ENCODE data around the gene CAPN15.

Gene CAPN15

DNA sequence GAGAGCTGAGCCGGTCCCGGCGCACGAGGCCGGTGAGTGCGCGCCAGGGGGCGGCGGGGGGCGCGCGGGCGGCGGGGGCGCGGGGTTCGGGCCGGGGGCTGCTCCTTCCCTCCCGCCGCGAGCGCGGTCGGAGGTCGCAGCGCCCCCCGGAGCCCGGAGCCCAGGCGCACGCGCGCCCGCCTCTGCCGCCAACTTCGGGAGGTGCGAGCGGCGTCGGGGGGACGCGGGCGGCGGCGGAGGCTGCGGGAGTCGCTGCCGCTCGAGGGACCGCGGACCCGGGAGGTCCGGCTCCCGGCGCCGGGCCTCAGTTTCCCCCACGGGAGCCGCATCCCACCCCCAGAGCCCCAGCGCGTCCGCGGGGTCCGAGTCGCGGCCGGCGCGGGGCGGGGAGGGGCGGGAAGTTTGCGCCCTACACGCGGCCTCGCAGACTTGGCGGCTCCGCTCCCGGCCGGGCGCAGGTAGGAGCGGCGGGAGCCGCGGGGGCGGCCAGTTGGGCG is 32.7 kb downstream of the CAPN15 start, which contains the start of gene PRR35:
TSS of gene PRR35 (plus strand) at position 191 of the 497 bp plus-strand sequence. CDS start 2,901 bp downstream, outside the sequence.
- no peak for DNase-seq (ENCODE audit: low read depth in 2 of 2, low spot score in 1 of 2)

- no peak for DNase-seq (ENCODE audit: low read depth in 2 of 2, low spot score in 1 of 2)
Measured at GRCh38 chr16:560701-561412, 33.3 kb downstream of the CAPN15 start.

GRCh38 chr16:561413-561794 is 33.9 kb downstream of the CAPN15 start:
- no peak for DNase-seq (ENCODE audit: low read depth in 2 of 2, low spot score in 1 of 2)

DNA sequence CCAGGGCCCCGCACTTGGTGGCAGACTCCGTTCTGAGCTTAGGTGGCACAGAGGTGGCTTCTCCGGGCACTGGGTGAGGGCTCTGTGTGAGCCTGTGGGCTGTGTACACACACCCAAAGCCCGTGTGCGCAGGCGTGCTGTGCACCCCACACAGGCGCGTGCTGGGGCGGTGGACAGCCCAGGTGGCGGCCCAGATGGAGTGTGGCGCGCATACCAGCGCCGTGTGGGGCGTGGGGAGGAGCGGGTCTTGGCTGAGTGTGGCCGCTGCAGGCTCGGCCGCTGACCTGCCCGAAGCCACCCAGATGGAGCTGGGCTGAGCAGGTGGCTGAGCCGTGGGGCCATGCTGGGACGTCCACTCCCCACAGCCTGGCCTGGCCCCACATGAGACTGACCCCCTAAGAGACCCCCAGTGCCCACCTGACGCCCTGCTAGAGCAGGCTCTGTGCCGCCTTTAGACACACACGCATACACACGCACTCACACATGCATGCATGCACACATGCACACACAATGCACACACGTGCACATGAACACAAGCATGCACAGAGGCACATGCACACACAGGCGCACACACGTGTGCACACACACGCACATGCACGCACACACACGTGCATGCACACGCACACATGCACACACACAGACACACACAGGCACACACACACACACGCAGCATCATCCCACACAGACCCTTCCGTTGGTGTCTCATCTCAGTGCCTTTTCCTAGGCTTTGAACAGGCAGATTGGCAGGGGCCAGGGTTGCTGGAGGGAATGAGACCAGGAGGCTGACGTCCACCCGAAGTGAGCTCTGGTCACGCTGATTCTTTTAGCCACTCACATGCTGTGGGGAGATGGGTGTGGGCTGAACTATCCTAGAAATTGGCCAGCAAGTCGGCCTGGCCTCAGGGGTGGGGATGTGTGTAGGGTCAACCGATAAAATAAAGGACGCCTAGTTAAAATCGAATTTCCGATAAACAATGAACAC is 34.7 kb downstream of the CAPN15 start:
- no peak for DNase-seq (ENCODE audit: low read depth in 2 of 2, low spot score in 1 of 2)

GRCh38 chr16:563072-563644 is 35.6 kb downstream of the CAPN15 start:
- no peak for DNase-seq (ENCODE audit: low read depth in 2 of 2, low spot score in 1 of 2)

- no peak for DNase-seq (ENCODE audit: low read depth in 2 of 2, low spot score in 1 of 2)
Measured at GRCh38 chr16:564690-565418, 37.3 kb downstream of the CAPN15 start.

GRCh38 chr16:565419-566330 is 38.2 kb downstream of the CAPN15 start:
- DNase-seq (ENCODE audit: low read depth in 2 of 2, low spot score in 1 of 2): no peak

GRCh38 chr16:566475-567372 is 39.2 kb downstream of the CAPN15 start, which contains the start of gene NHLRC4:
Gene NHLRC4, plus strand, starts transcription at chr16:567005. Its CDS starts 1,043 bp downstream, at chr16:568048.
- DNase-seq (ENCODE audit: low read depth in 2 of 2, low spot score in 1 of 2): no peak

DNA sequence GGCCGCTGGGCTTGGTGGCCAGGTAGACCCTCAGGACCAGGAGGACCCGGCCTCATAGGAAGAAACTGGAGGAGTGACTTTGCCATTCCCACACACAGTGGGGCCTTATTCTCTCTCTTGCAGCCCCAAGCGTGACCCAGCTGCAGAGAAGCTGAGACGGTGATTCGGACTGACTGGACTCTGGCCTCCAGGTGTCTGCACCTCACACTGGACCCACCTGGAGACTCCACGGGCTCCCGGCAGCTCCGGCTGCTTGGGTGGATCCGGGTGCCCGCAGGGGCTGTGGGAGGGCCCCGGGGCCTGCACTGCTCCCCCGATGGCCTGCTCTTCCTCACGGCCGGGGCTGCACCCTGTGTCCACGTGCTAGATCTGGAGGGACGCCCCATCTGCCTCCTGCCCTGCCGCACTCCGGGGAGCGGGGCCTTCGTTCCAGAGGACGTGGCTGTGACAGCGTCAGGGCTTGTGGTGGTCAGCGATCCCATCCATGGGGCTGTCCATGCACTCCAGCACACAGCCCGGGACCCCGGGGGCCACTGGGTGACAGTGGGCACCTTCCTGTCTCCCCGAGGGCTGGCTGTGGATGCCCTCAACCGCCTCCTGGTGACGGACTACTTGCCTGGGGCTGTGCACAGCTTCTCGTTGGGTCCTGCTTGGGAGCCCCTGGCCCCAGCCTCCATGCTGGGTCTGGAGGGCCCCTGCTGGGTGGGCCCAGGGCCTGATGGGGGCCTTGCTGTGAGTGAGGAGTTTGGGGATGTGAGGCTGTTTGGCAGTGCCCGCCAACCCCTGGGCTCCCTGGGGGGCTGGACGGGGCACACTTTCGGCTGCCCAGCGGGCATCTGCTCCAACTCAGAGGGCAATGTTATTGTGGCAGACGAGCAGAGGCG is 40.1 kb downstream of the CAPN15 start:
- no peak for DNase-seq (ENCODE audit: low read depth in 2 of 2, low spot score in 1 of 2)

- no peak for DNase-seq (ENCODE audit: low read depth in 2 of 2, low spot score in 1 of 2)
Measured at GRCh38 chr16:568401-569258, 41.1 kb downstream of the CAPN15 start.

GRCh38 chr16:569445-570254 is 42.1 kb downstream of the CAPN15 start, which contains the start of gene PIGQ:
Gene PIGQ, plus strand, starts transcription at chr16:569968. Its CDS starts 4,107 bp downstream, at chr16:574075.
- DNase-seq (ENCODE audit: low read depth in 2 of 2, low spot score in 1 of 2): peak in 1 of 2 donors; percentile 24

DNA sequence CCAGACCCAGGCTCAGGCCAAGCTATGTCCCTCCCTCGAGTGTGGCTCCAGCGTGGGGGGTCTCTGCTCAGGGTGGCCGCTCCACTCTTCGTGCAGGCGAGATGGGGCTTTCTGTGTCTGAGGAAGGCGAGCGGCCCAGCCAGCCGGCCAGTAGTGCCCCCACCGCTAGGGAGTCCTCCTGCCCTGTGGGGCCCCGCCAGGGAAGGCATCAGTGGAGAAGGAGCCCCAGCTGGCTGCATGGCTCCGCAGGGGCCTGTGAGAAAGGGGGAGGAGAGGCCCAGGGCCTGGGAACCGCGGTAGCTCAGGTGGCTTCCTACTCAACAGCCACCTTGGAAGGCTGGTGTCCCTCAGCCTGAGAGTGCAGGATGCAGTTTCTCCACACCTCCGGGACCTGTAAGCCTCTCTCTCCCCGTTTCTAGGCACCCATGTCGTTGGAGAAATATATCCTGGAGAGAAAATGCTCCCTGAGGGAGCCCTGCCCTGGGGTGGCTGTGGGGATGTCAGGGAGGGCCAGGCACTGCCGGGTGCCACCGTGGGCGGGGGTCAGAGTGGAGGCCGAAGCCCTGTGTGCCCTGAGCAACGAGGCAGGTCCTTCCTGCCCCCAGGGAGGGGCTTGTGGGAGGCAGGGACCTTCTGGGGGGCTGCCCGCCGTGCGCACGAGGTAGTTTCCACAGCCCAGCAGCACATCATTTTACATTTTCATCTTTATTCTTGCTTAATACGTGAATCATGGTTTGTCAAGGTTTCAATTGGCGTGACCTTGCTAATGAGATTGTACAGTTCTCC is 45.5 kb downstream of the CAPN15 start:
- DNase-seq (ENCODE audit: low read depth in 2 of 2, low spot score in 1 of 2): no peak

- DNase-seq (ENCODE audit: low read depth in 2 of 2, low spot score in 1 of 2): no peak
Measured at GRCh38 chr16:574021-574760, 46.7 kb downstream of the CAPN15 start.

All from stimulated activated CD8-positive, alpha-beta memory T cell treated with anti-CD3 and anti-CD28 coated beads, Interleukin-4, amount 100 ng/mL, for 4 hours (primary cell).